SKM-1 treated with dmso at 0.1 percent for 144 hours (cell line): Measurements from ENCODE around the gene ARL6IP4.

ENCODE experiments used
- DNase-seq: peaks from one replicate; lab custom pipeline; 2025; ENCODE audit not compliant: unreplicated experiment; lab: John Stamatoyannopoulos, UW

The ARL6IP4 gene

DNA sequence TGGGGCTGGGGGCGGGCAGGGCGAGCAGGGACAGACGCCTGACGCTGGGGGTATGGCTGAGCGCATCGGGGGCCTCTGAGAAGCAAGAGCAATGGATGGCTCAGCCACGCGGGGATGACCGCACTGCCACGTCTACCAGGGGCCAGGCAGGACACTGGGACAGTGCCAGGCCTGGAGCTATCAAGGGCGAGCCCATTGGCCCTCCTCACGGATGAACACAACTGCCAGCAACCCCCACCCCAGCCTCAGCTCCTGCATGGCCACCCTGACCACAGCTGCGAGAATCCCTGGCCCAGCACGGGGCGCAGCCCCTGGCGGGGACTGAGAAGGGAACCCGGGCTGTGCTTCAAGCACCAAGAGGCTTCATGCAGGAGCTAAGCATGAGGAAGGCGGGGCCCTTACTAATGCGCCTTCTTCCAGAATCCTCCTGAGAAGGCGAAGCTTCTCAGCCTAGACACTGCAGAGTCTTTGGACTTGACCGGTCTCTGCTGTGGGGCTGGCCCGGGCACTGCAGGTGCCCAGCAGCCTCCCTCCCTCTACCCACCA lies 9.5 kb downstream of the ARL6IP4 start:
- no peak for DNase-seq

DNA sequence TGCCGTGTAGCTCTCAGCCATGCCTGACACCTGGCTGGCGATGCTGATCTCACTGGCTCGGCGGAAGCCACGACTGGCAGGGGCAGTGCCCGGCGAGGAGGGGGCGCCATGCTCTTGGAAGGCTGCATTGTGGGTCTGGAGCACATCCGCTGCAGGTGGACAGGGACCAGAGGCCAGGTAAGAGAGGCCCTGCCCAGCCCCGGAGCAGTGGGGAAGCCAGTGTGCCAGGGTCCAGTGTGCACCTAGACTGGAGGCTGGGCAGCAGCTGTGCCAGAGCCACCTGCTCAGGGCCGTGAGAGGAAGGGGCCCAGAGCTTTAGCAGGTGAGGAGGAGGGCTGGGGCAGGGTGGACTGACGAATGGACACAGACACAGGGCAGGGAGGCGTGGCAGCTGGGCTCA lies 10.1 kb downstream of the ARL6IP4 start:
- DNase-seq, result no peak

GRCh38 chr12:122990961-122991622 lies 10.6 kb downstream of the ARL6IP4 start:
- DNase-seq, result no peak

GRCh38 chr12:122991623-122992275 lies 11.3 kb downstream of the ARL6IP4 start:
- DNase-seq, result no peak

- DNase-seq, result no peak
Measured at GRCh38 chr12:122992386-122992785, 11.9 kb downstream of the ARL6IP4 start.

GRCh38 chr12:122994140-122994675 lies 13.7 kb downstream of the ARL6IP4 start:
- DNase-seq, result no peak

DNA sequence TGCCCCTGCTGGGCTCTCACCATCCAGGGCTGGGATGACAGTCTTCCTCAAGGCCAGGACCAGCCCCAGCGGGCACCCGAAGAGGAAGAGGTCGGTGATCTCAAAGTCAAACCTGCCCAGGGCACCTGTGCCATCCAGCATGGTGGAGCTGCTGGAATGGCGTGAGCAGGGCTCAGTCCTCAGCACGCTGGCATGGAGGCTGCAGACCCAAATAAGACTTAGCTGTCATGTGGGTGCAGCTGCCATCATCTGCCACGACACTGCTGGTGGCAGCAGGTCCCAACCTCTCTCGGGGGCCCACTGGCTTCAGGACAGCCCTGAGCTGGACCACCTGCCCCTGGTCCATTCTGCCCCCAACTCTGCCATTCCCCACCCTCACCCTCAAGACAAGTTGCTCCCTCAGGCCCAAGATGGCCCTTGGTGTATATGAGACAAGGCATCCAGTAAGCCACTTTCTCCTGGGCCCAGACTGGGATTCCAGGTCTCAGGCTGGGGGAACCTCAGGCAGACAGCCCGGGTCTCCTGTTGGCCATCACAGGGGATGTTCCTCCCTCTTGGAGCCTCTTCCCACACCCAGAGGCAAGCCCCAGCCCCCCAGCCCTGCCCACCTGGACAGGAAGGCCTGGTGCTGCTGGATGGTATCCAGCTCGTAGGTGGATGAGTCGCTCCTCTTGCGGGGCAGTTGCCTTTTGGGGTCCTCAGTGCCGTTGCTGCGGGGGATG lies 14.5 kb downstream of the ARL6IP4 start:
- no peak for DNase-seq

DNA sequence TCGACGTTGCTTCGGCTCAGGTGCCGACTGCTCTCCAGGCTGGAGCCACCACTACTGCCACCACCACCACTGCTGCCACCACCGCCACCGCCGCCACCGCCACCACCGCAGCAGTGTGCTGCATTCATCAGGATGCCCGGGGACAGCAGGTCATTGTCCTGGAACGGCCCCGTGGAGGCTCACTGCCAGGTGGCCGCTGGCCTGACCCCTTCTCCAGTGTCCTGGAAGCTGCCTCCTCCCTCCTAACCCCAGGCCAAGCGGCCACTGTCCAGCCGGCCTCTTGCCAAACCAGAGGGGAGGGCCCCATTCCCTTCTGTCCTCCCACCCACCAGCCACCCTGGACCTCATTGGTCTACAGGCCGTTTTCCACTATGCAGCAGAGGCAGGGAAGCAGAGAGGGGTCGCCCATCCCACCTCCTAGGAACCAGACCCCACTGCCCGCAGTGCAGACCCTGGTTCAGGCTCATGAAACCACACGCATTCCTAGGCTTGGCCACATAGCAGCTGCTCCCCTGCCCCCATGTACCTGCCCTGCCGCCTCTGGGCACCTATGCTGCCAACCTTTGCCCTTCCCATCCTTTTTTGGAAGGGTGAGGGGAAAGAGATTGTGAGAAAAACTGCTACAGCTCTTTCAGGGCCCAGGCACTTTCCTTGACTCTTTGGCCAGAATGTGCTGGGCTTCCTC lies 15.2 kb downstream of the ARL6IP4 start:
- DNase-seq, result no peak

GRCh38 chr12:122996188-122996601 lies 15.7 kb downstream of the ARL6IP4 start:
- DNase-seq, result no peak

DNA sequence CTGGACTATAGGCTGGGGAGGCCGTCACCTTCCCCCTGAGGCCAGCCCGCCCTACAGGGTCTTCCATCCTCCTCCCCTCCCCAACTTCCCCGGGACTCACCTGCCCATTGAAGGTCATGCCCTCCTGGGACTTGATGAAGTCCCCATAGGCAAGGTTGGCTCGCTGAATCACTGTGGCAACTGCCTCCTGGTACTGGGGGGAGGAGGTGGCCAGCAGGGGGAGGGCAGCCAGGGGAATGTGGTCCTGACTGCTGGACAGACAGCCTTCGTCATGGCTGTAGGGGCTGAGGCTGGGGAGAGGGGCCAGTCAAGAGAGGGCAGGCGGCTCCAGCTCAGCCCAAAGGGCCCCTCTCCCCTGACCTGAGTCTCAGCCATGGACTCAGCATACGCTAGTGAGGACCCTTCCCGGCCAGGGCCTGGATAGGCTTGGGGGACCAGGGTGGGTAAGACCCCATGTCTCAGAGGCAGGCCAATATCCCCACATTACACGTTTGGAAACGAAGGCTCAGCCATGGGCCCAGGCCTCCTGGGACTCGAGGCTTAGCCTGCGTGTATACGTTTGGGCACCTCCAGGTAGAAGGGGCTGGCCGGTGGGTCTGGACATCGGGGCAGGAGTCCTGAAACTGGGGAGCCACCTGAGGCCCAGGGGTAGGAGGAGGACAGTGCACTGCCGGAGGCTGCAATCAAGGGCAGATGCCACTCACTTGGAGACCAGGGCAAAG lies 16.3 kb downstream of the ARL6IP4 start:
- DNase-seq, result no peak

- DNase-seq, result no peak
Measured at GRCh38 chr12:122997343-122998250, 17.1 kb downstream of the ARL6IP4 start.

GRCh38 chr12:122998316-122998715 lies 17.8 kb downstream of the ARL6IP4 start:
- no peak for DNase-seq

- DNase-seq, result no peak
Measured at GRCh38 chr12:122999196-122999946, 18.9 kb downstream of the ARL6IP4 start.

GRCh38 chr12:122999986-123000420 lies 19.5 kb downstream of the ARL6IP4 start:
- no peak for DNase-seq

DNA sequence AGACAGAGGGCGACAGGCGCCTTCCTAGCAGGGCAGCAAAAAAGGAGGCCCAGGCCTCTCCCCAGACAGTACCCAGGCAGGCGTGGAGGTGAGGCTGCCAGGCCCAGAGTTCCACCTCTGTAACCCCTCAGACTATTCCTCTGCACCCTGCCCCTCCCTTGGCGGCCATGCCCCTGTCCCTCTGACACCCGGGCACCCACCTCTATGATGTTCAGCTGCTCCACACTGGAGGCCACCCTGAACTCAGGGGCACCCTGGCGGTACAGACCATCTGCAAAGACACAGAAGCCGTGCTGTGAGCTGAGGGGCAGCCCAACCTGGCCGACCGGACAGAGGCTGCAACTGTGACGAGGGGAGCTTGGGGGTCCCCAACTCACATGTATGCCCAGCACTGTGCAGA lies 20.1 kb downstream of the ARL6IP4 start:
- no peak for DNase-seq

DNA sequence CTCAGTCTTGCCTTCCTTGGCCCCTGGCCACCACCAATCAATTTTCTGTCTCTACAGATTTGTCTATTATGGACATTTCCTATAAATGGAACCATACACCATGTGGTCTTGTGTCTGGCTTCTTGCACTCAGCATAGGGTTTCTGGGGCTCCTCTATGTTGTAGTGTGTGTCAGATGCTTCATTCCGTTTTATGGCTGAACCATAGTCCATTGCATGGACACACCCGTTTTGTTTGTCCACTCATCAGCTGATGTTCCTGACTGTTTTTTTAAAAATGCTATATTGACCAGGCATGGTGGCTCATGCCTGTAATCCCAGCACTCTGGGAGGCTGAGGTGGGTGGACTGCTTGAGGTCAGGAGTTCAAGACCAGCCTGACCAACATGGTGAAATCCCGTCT lies 21.0 kb downstream of the ARL6IP4 start:
- DNase-seq, result no peak

DNA sequence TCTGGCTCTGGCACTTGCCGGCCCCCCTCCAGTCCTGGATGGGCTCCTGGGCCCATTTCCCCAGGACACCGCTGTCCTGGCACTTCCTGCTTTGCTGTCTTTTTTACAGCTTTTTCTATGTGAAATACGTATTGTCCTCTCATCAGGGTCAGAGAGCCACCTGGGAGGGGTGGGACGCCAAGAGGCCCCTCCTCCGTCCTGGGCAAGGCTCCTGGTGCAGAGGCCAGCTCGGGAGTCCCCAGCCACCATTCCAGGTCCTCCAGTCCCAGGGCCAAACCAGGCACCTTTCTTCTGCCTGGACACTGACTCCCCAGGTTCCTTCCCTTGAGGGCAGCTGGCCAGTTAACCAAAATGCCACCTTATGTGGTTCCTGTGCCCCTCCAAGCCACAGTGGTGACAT lies 22.8 kb downstream of the ARL6IP4 start:
- DNase-seq, result no peak

- DNase-seq, result no peak
Measured at GRCh38 chr12:123004287-123004686, 23.8 kb downstream of the ARL6IP4 start.
